UCSD-AML1 (cell line): ENCODE data around the gene FPR3.
"Not testable (repeated sequence)": the region's sequence is repeated elsewhere in the genome, so short reads cannot be mapped to it uniquely, and the experiment has no call there.

ENCODE experiments used
- DNase-seq: peaks from one replicate; lab custom pipeline; 2025; ENCODE audit not compliant: unreplicated experiment; lab: John Stamatoyannopoulos, UW

Gene FPR3

DNA sequence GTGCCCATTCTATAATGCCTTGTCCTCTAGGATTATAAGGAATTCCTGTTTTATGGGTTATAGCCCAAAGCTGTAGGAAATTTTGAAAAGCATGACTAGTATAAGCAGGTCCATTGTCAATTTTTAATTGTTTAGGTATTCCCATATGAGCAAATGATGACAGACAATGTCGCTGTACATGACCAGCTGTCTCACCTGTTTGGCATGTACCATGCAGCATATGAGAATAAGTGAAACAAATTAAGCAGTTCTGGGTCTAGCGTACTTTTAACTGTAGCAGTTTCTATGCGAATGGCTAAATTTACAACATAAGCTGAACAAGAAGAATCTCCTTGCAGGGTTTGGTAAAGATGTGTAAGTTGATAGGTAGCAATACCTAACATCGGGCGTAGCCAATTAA is 11.6 kb downstream of the FPR3 start:
- not testable (repeated sequence) for DNase-seq

DNA sequence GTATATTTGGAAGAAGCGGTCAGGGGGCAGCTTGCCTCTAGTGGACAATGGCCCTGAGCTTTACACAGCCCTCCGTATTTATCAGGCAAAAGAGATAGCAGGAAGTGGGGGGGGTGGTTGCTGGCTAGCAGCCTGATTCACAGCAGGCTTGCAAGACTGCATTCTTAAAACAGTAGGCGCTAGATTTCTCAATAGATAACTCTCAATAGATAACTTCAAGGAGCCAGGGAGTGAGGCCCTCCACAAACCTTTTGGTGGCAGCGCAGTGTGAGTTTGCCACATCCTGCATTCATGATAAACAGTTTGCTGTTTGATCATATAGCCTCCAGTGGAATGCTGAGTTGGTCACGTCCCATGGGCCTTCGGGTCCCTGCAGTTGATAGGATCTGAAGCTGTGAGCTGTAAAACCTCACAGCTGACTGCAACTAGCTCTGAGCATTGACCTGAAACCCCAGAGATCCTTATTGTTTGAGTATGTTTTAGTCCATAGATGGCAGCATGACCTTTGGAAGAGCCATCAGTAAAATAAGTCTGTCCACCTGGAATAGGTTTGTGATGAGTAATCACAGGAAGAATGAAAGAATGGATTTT is 12.2 kb downstream of the FPR3 start:
- peak; percentile 30 for DNase-seq

- DNase-seq = no peak
These were observed 13.0 kb downstream of the FPR3 start for GRCh38 chr19:51807925-51808324.

DNA sequence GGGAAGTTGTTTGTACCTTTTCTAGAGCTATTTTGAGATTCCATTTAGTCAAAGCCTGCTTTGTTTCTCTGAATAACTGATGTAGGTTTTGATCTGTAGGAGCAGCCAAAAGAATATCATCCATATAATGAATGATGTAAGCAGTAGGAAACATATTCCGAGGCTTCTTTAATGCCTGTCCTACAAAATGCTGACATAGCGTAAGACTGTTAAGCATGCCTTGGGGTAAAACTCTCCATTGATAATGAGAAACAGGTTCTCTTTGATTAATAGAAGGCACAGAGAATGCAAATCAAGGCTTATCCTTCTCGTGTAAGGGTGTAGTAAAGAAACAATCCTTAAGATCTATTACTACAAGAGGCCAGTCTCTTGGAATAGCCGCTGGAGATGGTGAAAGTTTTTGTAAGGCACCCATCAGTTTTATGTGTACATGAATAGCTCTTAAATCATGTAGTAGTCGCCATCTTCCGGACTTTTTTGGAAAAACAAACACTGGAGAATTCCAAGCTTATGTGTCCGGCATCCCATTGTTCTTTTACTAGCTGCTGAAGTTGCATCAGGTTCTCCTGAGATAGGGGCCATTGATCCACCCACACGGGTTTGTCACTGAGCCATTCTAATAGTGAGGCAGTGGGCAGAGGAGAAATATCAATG is 13.5 kb downstream of the FPR3 start:
- DNase-seq = no peak

GRCh38 chr19:51809787-51810186 is 14.8 kb downstream of the FPR3 start:
- DNase-seq = no peak

- peak; percentile 32 for DNase-seq
These were observed 15.3 kb downstream of the FPR3 start for GRCh38 chr19:51810223-51810622.

DNA sequence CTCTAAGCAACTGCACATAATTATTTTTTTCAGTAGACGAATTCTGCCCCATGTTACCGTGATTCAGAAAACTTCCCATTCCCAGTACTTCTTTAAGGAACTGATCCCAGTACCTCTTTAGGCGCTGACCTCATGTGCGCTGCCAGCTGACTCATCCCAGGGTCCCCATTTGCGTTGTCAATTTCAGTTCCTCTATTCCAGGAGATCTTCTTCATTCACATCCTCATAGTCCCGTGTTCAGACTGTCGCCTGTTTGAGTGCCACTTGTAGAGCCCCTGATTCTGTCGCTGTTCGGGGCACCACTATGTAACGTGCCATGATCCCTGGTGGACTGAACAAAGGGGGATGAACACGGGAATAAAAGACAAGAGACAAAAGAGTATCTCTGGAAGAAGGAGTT is 16.4 kb downstream of the FPR3 start:
- no peak for DNase-seq

- no peak for DNase-seq
These were observed 20.1 kb downstream of the FPR3 start for GRCh38 chr19:51815043-51815442.

GRCh38 chr19:51816711-51817110 is 21.8 kb downstream of the FPR3 start:
- DNase-seq = no peak

GRCh38 chr19:51820011-51820410 is 25.1 kb downstream of the FPR3 start:
- DNase-seq = no peak

DNA sequence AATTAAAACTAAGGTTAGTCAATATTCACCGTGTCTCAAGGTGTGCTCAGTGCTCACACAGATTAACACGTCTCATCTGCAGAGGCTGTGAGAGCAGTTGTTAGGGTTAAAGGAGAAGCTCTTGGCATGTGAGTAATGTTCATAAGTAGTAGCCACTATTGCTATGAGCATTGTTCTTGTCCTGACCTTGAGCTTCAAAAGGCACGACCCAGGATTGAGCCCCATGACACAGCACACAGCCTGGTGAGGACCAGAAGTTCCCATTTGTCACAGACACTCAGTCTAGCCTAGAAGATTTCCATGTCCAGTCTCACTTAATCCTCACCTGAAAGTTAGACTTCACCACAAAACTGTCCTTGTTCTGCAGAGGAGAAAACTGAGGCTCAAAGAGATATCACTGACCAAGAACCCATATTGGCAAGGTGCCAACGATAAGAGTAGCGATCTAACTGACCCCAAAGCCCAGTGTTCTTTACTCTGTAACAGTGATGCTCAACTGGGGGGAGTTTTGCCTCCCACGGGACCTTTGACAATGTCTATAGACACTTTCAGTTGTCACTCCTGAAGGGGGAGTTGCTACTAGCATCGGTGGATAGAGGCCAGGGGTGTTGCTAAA is 26.0 kb downstream of the FPR3 start:
- no peak for DNase-seq

DNA sequence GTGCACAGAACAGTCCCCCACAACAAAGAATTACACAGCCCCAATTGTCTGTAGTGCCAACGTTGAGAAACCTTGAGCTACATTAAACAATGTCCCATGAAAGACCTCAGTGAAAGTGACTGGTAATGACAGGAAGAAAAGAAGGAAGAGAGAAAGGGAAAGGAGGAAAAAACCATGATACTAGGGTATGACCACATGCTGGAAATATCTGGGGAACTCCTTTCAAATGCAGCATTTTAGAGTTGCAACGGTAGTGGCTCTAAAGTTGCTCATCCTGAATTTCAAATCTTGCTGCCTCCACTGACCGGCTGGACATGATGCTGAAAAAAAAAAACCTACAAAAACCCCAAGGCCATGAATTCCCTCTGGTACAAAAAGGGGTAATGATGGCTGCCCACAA is 26.5 kb downstream of the FPR3 start:
- no peak for DNase-seq

- no peak for DNase-seq
These were observed 27.0 kb downstream of the FPR3 start for GRCh38 chr19:51821921-51822320.

GRCh38 chr19:51822325-51822724 is 27.4 kb downstream of the FPR3 start:
- DNase-seq = no peak

DNA sequence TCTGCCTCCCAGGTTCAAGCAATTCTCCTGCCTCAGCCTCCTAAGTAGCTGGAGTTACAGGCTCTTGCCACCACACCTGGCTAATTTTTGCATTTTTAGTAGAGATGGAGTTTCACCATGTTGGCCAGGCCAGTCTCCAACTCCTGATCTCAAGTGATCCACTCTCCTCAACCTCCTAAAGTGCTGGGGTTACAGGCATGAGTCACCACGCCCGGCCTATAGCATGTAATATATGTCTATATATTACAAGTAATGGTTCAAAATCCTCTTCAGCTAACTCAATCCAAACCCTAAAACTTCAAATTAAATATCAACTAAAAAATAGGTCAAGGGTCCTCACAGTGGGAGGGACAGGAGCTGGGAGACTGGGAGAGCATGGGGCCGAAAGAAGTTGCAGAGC is 28.0 kb downstream of the FPR3 start:
- no peak for DNase-seq

DNA sequence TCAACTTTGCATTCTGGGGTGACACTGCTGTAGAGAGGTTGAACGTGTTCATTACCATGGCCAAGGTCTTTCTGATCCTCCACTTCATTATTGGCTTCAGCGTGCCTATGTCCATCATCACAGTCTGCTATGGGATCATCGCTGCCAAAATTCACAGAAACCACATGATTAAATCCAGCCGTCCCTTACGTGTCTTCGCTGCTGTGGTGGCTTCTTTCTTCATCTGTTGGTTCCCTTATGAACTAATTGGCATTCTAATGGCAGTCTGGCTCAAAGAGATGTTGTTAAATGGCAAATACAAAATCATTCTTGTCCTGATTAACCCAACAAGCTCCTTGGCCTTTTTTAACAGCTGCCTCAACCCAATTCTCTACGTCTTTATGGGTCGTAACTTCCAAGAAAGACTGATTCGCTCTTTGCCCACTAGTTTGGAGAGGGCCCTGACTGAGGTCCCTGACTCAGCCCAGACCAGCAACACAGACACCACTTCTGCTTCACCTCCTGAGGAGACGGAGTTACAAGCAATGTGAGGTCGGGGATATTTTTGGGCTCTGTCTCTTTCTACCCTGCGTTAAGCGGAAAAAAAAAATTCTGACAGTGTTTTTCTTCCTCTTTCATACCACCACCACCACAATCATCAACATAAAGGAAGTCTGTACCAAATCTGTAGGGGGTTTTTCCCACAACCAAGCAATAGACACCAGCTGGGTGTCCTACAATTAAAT is 29.5 kb downstream of the FPR3 start:
- peak; percentile 28 for DNase-seq

- DNase-seq = peak; percentile 15
These were observed 35.3 kb downstream of the FPR3 start for GRCh38 chr19:51830274-51830673.

DNA sequence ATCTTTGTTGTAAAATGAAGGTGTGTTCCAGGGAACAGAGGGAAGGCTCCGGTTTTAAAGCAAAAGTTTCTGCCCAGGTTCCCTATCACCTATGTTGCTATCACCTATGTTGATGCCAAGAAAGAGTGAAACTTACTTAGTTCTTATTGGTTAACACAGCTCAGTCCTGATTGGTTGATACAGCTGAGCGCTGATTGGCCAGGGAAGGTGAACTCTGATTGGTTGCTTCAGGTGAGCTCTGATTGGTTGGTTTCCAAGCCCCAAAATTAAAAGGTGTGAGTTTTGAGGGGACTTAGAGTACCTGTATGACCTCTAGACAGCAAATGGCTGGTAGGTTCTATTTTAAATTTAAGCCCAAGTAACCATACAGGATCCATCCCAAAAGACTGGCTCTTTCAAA is 42.2 kb downstream of the FPR3 start:
- DNase-seq = no peak

DNA sequence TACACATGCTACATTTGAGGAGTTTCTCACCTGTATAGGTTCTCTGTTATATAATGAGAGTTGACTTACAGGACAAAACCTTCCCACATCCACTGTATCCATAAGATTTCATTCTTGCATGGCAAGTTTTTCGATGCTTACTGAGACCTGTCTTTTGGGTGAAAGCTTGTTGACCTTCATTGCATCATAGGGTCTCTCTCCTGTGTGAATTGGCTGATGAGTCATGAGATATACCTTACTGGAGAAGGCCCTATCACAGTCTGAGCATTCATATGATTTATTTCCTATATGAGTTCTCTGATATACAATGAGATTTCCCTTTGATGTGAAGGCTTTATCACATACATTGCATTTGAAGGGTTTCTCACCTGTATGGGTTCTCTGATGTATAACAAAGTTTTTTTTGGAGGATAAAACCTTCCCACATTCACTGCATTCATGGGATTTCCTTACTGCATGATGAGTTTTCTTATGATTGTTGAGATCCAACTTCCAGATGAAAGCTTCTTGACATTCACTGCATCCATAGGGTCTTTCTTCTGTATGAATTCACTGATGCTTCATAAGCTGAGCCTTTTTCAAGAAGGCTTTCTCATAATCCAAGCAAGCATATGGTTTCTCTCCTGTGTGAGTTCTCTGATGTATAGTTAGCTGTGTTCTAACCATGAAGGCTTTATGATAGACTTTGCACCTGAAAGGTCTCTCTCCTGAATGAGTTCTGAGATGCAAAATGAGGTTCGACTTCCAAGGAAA is 67.1 kb downstream of the FPR3 start:
- DNase-seq = no peak

GRCh38 chr19:51873097-51873496 is 78.1 kb downstream of the FPR3 start:
- no peak for DNase-seq
